Measurements from ENCODE around the gene YWHAH. TPM values are rescaled to one million over a fixed set of nuclear protein-coding genes. Genes with fewer than 3 reads are reported as not detected.
A peak's percentile ranks its signal among the peaks of the same experiment; 100 is the strongest.

Gene YWHAH
- total and polyA plus RNA-seq, 4 donors, result 50.1 to 151 (median 90.0) TPM

DNA sequence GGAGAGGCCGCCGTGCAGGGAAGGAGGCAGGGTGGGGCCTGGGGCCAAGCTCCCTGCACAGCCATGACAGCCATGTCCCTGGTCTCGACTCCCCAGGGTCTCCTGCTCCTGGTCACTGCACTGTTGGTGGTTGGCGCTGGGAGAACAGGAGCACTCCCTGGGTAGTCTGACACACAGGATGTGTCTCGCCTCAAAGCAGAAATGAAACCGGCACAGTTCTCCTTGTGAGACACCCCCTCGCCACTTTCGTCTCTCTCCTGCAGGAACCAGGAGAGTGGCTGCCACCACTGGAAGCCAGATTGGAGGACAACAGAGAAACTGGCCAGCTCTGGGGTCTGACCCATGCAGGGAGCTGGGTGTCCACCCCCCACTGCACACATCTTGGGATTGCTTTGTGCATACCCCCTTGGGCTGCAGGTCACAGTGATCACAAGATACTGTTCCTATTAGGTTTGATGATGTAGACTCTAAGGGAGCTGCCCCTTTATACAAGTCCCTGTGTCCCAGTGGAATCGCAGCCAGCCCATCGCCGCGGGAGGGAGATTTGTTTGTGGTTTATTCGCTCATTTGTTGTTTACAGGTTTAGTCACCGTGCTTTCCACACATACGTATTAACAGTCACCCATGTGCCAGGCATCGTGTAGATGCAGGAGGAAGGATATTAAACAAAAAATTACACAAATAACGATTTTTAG, 27.0 kb upstream of the YWHAH start:
- H3K27ac ChIP-seq (ENCODE audit: low read depth in 1 of 2, low read length in 1 of 2), result peak overlapping the region in 1 of 2 donors; percentile 1
- H3K4me1 ChIP-seq (ENCODE audit: control insufficient read depth in 5 of 5, insufficient read depth in 5 of 5, low read length in 5 of 5), result no peaks in the 10 kb centered on the region
- H3K4me3 ChIP-seq, result no peak overlapping the region
- no peaks in the 10 kb centered on the region for H3K9me3 ChIP-seq (ENCODE audit: control insufficient read depth in 4 of 4, insufficient read depth in 3 of 4, low read length in 3 of 4)
- ATAC-seq (ENCODE audit: insufficient read depth, low FRiP score), result no peak
- no peak overlapping the region for H3K9ac ChIP-seq (ENCODE audit: insufficient read depth in 1 of 2, low read length in 2 of 2)
- 30 to 62% methylated on average over 17 of the region's 17 CpGs for WGBS, 2 donors
- H3K36me3 ChIP-seq (ENCODE audit: control insufficient read depth in 4 of 4, insufficient read depth in 4 of 4, low read length in 4 of 4), result no peaks in the 10 kb centered on the region
- TF ChIP-seq, protein P1, sequence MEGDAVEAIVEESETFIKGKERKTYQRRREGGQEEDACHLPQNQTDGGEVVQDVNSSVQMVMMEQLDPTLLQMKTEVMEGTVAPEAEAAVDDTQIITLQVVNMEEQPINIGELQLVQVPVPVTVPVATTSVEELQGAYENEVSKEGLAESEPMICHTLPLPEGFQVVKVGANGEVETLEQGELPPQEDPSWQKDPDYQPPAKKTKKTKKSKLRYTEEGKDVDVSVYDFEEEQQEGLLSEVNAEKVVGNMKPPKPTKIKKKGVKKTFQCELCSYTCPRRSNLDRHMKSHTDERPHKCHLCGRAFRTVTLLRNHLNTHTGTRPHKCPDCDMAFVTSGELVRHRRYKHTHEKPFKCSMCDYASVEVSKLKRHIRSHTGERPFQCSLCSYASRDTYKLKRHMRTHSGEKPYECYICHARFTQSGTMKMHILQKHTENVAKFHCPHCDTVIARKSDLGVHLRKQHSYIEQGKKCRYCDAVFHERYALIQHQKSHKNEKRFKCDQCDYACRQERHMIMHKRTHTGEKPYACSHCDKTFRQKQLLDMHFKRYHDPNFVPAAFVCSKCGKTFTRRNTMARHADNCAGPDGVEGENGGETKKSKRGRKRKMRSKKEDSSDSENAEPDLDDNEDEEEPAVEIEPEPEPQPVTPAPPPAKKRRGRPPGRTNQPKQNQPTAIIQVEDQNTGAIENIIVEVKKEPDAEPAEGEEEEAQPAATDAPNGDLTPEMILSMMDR (IDR thresholded peaks at IDR 0.05; ENCODE audit: control extremely low read depth, extremely low read depth), result no peak
- no peaks in the 10 kb centered on the region for H3K27me3 ChIP-seq (ENCODE audit: control insufficient read depth in 3 of 3, insufficient read depth in 3 of 3, low read length in 2 of 3)
- DNase-seq, result no peak

- no peak for ATAC-seq (ENCODE audit: insufficient read depth, low FRiP score)
- DNase-seq, result no peak
- 84 to 86% methylated on average over 3 of the region's 3 CpGs for WGBS, 2 donors
Measured at GRCh38 chr22:31919730-31920129, 24.6 kb upstream of the YWHAH start.

DNA sequence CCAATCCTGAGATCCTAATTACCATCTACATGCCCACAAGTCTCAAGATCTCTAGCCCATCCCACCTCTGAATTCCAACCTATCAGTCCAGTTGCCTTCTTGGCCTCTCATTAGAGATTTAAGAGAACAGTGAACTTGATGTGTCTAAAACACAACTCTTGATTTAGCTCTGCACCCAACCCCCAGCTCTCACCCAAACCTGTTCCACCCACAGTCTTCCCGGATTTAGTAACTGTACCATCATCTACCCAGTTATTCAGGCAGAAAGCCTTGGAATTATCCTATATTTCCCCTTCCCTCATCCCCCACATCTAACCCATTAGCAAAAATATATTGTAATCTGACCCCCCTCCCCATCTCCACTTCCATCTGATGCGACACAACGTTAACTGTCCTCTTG, 24.0 kb upstream of the YWHAH start:
- TF ChIP-seq, protein P1 (IDR thresholded peaks at IDR 0.05; ENCODE audit: control extremely low read depth, extremely low read depth), result no peak
- Histone ChIP-seq H3K4me1 (ENCODE audit: control insufficient read depth in 5 of 5, insufficient read depth in 5 of 5, low read length in 5 of 5) (peaks cover 0 to 6% (median 0%) of the 10 kb centered on the region in 5 donors), H3K4me3 (no peak overlapping the region), H3K9ac (ENCODE audit: insufficient read depth in 1 of 2, low read length in 2 of 2) (no peak overlapping the region), H3K9me3 (ENCODE audit: control insufficient read depth in 4 of 4, insufficient read depth in 3 of 4, low read length in 3 of 4) (no peaks in the 10 kb centered on the region), H3K27me3 (ENCODE audit: control insufficient read depth in 3 of 3, insufficient read depth in 3 of 3, low read length in 2 of 3) (no peaks in the 10 kb centered on the region), H3K27ac (ENCODE audit: low read depth in 1 of 2, low read length in 1 of 2) (no peak overlapping the region), H3K36me3 (ENCODE audit: control insufficient read depth in 4 of 4, insufficient read depth in 4 of 4, low read length in 4 of 4) (no peaks in the 10 kb centered on the region)
- no peak for ATAC-seq (ENCODE audit: insufficient read depth, low FRiP score)
- WGBS, 2 donors, result 94% methylated on average over 3 of the region's 3 CpGs
- no peak for DNase-seq

More at GRCh38 chr22:31919730-31920129, 24.6 kb upstream of the YWHAH start:
- H3K9ac ChIP-seq (ENCODE audit: insufficient read depth in 1 of 2, low read length in 2 of 2), result no peak overlapping the region
- no peak overlapping the region for H3K27ac ChIP-seq (ENCODE audit: low read depth in 1 of 2, low read length in 1 of 2)
- peaks cover 0 to 6% (median 0%) of the 10 kb centered on the region in 5 donors for H3K4me1 ChIP-seq (ENCODE audit: control insufficient read depth in 5 of 5, insufficient read depth in 5 of 5, low read length in 5 of 5)
- TF ChIP-seq, protein P1 (IDR thresholded peaks at IDR 0.05; ENCODE audit: control extremely low read depth, extremely low read depth), result no peak
- no peaks in the 10 kb centered on the region for H3K27me3 ChIP-seq (ENCODE audit: control insufficient read depth in 3 of 3, insufficient read depth in 3 of 3, low read length in 2 of 3)
- no peaks in the 10 kb centered on the region for H3K36me3 ChIP-seq (ENCODE audit: control insufficient read depth in 4 of 4, insufficient read depth in 4 of 4, low read length in 4 of 4)
- H3K4me3 ChIP-seq, result no peak overlapping the region
- H3K9me3 ChIP-seq (ENCODE audit: control insufficient read depth in 4 of 4, insufficient read depth in 3 of 4, low read length in 3 of 4), result no peaks in the 10 kb centered on the region

All from lung (tissue), 12 donors.